ENCODE data around the gene SPINK9. TPM values are rescaled to one million over a fixed set of nuclear protein-coding genes. Genes with fewer than 3 reads are reported as not detected.
A peak's percentile ranks its signal among the peaks of the same experiment; 100 is the strongest.

Gene SPINK9
- total RNA-seq, 6 donors from 2014 or later, result not detected

DNA sequence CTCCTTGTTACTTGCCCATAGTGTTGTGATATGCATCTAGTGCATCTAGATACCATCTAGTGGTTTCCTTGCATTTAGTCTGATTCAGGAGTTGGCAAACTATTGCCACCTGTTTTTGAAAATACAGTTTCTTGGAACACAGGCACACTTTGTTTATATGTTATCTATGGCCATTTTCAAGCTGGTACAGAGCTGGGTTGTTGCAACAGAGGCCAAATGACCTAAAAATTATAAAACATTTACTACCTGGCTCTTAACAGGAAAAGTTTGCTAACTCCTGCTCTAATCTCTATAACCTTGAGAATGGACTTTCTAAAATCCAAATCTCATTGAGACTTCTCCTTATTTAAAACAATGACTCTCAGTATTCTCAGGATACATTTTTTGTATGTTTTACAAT is 29.0 kb downstream of the SPINK9 start:
- TF ChIP-seq EP300 (IDR thresholded peaks at IDR 0.05), result no peak
- TF ChIP-seq POLR2AphosphoS5 (IDR thresholded peaks at IDR 0.05), result no peak
- no peak for TF ChIP-seq POLR2A (IDR thresholded peaks at IDR 0.05)
- TF ChIP-seq, protein P1, sequence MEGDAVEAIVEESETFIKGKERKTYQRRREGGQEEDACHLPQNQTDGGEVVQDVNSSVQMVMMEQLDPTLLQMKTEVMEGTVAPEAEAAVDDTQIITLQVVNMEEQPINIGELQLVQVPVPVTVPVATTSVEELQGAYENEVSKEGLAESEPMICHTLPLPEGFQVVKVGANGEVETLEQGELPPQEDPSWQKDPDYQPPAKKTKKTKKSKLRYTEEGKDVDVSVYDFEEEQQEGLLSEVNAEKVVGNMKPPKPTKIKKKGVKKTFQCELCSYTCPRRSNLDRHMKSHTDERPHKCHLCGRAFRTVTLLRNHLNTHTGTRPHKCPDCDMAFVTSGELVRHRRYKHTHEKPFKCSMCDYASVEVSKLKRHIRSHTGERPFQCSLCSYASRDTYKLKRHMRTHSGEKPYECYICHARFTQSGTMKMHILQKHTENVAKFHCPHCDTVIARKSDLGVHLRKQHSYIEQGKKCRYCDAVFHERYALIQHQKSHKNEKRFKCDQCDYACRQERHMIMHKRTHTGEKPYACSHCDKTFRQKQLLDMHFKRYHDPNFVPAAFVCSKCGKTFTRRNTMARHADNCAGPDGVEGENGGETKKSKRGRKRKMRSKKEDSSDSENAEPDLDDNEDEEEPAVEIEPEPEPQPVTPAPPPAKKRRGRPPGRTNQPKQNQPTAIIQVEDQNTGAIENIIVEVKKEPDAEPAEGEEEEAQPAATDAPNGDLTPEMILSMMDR (IDR thresholded peaks at IDR 0.05), result no peak
- ATAC-seq (ENCODE audit: low FRiP score in 2 of 2), result no peak
- Histone ChIP-seq H3K27me3 (no peaks in the 10 kb centered on the region), H3K36me3 (no peaks in the 10 kb centered on the region), H3K4me1 (no peaks in the 10 kb centered on the region), H3K9me3 (peaks cover 0 to 4% (median 0%) of the 10 kb centered on the region in 4 donors), H3K4me3 (no peak overlapping the region), H3K27ac (no peak overlapping the region)
- DNase-seq, result no peak

DNA sequence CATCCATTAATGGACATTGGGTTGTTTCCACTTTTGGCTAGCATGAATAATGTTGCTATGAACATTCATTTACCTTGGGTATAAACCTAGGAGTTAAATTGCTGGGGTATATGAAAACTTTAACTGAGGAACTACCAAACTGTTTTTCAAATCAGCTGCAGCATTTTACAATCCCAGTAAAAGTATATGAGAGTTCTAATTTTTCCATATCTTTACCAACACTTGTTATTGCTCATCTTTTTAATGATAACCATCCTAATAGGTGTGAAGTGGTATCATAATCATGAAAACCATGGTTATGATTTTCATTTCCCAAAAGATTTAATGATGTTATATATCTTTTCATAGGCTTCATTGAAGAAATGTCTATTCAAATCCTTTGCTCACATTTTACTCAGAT is 32.9 kb downstream of the SPINK9 start:
- H3K27me3 ChIP-seq, result no peaks in the 10 kb centered on the region
- H3K27ac ChIP-seq, result no peak overlapping the region
- no peaks in the 10 kb centered on the region for H3K4me1 ChIP-seq
- peaks cover 0 to 5% (median 0%) of the 10 kb centered on the region in 4 donors for H3K9me3 ChIP-seq
- H3K36me3 ChIP-seq, result no peaks in the 10 kb centered on the region
- ATAC-seq (ENCODE audit: low FRiP score in 2 of 2) (no peak), DNase-seq (no peak)
- no peak overlapping the region for H3K4me3 ChIP-seq
- TF ChIP-seq POLR2A (IDR thresholded peaks at IDR 0.05) (no peak), POLR2AphosphoS5 (IDR thresholded peaks at IDR 0.05) (no peak), EP300 (IDR thresholded peaks at IDR 0.05) (no peak)
- TF ChIP-seq, protein P1 (IDR thresholded peaks at IDR 0.05), result no peak

GRCh38 chr5:148372166-148372725 is 36.9 kb downstream of the SPINK9 start:
- no peak overlapping the region for H3K27ac ChIP-seq
- DNase-seq, result no peak
- no peak for ATAC-seq (ENCODE audit: low FRiP score in 2 of 2)
- WGBS, 2 donors, result 48 to 56% methylated on average over 2 of the region's 2 CpGs
- TF ChIP-seq POLR2A (IDR thresholded peaks at IDR 0.05) (no peak), EP300 (IDR thresholded peaks at IDR 0.05) (no peak), POLR2AphosphoS5 (IDR thresholded peaks at IDR 0.05) (no peak)
- TF ChIP-seq, protein P1 (IDR thresholded peaks at IDR 0.05), result no peak
- no peaks in the 10 kb centered on the region for H3K36me3 ChIP-seq
- H3K27me3 ChIP-seq, result no peaks in the 10 kb centered on the region
- H3K4me3 ChIP-seq, result no peak overlapping the region
- peaks cover 0 to 3% (median 0%) of the 10 kb centered on the region in 4 donors for H3K4me1 ChIP-seq
- H3K9me3 ChIP-seq, result peaks cover 0 to 5% (median 0%) of the 10 kb centered on the region in 4 donors

DNA sequence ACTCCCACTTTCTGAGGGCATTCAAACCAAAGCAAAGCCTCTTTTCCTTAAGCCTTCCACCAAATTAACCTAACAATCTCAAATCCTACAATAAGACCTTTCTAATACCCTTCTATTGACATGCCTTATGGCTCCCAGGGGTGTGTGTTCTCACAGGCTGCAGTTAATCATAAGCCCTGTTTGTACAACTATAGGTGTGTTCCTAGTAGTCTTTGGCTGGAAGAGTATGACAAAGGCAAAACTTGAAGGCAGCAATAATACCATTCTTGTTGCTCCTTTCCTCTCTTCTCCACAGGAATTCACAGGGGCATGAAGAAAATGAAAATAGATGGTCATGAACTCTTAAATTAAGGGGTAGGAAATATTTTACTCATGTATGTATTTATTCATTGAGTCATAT is 37.5 kb downstream of the SPINK9 start:
- Histone ChIP-seq H3K27ac (no peak overlapping the region), H3K27me3 (no peaks in the 10 kb centered on the region), H3K36me3 (no peaks in the 10 kb centered on the region), H3K4me3 (no peak overlapping the region), H3K9me3 (peaks cover 0 to 5% (median 0%) of the 10 kb centered on the region in 4 donors), H3K4me1 (peaks cover 0 to 3% (median 0%) of the 10 kb centered on the region in 4 donors)
- TF ChIP-seq, protein P1 (IDR thresholded peaks at IDR 0.05), result no peak
- TF ChIP-seq POLR2AphosphoS5 (IDR thresholded peaks at IDR 0.05) (no peak), POLR2A (IDR thresholded peaks at IDR 0.05) (no peak), EP300 (IDR thresholded peaks at IDR 0.05) (no peak)
- DNase-seq, result no peak
- no peak for ATAC-seq (ENCODE audit: low FRiP score in 2 of 2)

DNA sequence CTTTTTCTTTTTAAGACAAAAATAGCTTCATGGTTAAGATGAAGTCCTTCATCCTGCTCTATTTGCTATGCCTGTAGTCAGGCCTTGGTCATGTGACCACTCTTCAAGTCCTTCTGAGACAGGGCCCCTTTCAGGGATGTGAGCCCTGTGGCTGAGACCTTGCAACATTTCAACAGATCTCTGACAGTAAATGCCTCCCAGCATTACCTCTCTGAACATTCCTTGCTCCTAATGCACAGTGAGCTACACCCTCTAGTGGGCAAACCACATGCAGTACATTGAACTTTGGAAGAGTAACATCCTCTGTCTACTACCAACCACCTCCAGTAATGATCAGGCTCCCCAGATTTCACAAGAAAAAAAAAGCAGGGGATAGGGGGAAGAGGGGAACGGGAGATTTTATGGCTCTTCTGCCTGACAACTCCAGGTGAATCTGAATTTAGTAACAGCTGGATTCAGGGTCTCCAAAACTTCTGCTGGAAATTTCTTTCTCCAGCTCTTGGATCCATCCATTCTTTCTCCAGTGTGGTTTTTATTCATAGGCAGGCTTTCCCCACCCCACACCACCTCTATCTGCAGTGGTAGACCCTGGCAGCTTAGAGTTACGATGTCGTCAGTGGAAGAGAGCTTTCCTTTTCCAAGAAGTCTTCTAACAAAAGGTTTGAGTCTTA is 39.5 kb downstream of the SPINK9 start:
- ATAC-seq (ENCODE audit: low FRiP score in 2 of 2) (peak; percentile 89), DNase-seq (peak in 1 of 2 donors; percentile 74)
- Histone ChIP-seq H3K9me3 (no peaks in the 10 kb centered on the region), H3K4me3 (no peak overlapping the region), H3K27ac (no peak overlapping the region), H3K36me3 (no peaks in the 10 kb centered on the region), H3K27me3 (no peaks in the 10 kb centered on the region), H3K4me1 (peaks cover 0 to 4% (median 2%) of the 10 kb centered on the region in 4 donors)
- WGBS, 2 donors, result 68 to 76% methylated on average over 3 of the region's 3 CpGs
- TF ChIP-seq EP300 (IDR thresholded peaks at IDR 0.05) (no peak), POLR2A (IDR thresholded peaks at IDR 0.05) (no peak), POLR2AphosphoS5 (IDR thresholded peaks at IDR 0.05) (no peak)
- TF ChIP-seq, protein P1 (IDR thresholded peaks at IDR 0.05), result peak; percentile 39 to 74 (median 62)

Data from upper lobe of left lung (tissue), 6 donors.